DMS153 treated with DMSO at 0.1 percent for 48 hours (cell line): ENCODE results near the gene NLRP6.
"Not testable (repeated sequence)": the region's sequence is repeated elsewhere in the genome, so short reads cannot be mapped to it uniquely, and the experiment has no call there.

Experiments used
- DNase-seq: peaks from one replicate; lab custom pipeline; 2025; ENCODE audit not compliant: unreplicated experiment; lab: John Stamatoyannopoulos, UW

Gene NLRP6

GRCh38 chr11:306645-307371 lies 28.6 kb downstream of the NLRP6 start:
- DNase-seq: no peak

GRCh38 chr11:307766-308708 lies 29.8 kb downstream of the NLRP6 start, which contains the start of gene IFITM2:
TSS of gene IFITM2 (plus strand) at chr11:307816. CDS start at chr11:308193, 377 bp downstream.
- DNase-seq: peak; percentile 22

GRCh38 chr11:308740-309665 lies 30.8 kb downstream of the NLRP6 start:
- DNase-seq: not testable (repeated sequence)

- not testable (repeated sequence) for DNase-seq
These were observed 31.9 kb downstream of the NLRP6 start for GRCh38 chr11:309979-310572.

- DNase-seq: not testable (repeated sequence)
These were observed 33.0 kb downstream of the NLRP6 start for GRCh38 chr11:311013-311748.

GRCh38 chr11:312092-312816 lies 34.0 kb downstream of the NLRP6 start:
- no peak for DNase-seq

- DNase-seq: no peak
These were observed 35.1 kb downstream of the NLRP6 start for GRCh38 chr11:313304-313786.

- no peak for DNase-seq
These were observed 35.8 kb downstream of the NLRP6 start, which contains the start of gene IFITM1 for GRCh38 chr11:313787-314553. TSS of gene IFITM1 (plus strand) at chr11:314040. CDS start at chr11:314171, 131 bp downstream.

GRCh38 chr11:314554-314875 lies 36.3 kb downstream of the NLRP6 start:
- DNase-seq: not testable (repeated sequence)

- DNase-seq: no peak
These were observed 36.9 kb downstream of the NLRP6 start for GRCh38 chr11:315051-315481.

GRCh38 chr11:315516-315994 lies 37.3 kb downstream of the NLRP6 start:
- no peak for DNase-seq

- no peak for DNase-seq
These were observed 38.0 kb downstream of the NLRP6 start for GRCh38 chr11:316031-316701.

GRCh38 chr11:316891-317301 lies 38.7 kb downstream of the NLRP6 start:
- DNase-seq: no peak

- DNase-seq: not testable (repeated sequence)
These were observed 39.6 kb downstream of the NLRP6 start for GRCh38 chr11:317668-318404.

- not testable (repeated sequence) for DNase-seq
These were observed 40.4 kb downstream of the NLRP6 start for GRCh38 chr11:318405-319120.
